OCI-LY1 (cell line): ENCODE data around the gene ZNF485.

Source experiments
- H2AFZ ChIP-seq: fragments of 200-600 bp; sonication (generic), shearing (Covaris generic); 2 replicates; pipeline ENCODE4 v1.6.0; 2014; ENCODE audit warnings: antibody characterized with exemption, mild to moderate bottlenecking, low read length
- H3F3A ChIP-seq: fragments of 200-600 bp; sonication (generic), shearing (Covaris generic); 2 replicates; pipeline ENCODE4 v1.6.0; 2014; ENCODE audit warnings: mild to moderate bottlenecking, antibody characterized with exemption, low read length, moderate library complexity; ENCODE audit not compliant: insufficient read depth
- H3K27ac ChIP-seq: fragments of 200-600 bp; sonication (generic); 2 replicates; pipeline ENCODE4 v1.5.1; 2014; ENCODE audit warnings: low read length, mixed run types, mild to moderate bottlenecking, low read depth; ENCODE audit not compliant: poor library complexity, severe bottlenecking
- H3K27me3 ChIP-seq: fragments of 200-600 bp; sonication (generic); 2 replicates; pipeline ENCODE4 v1.6.0; 2014; ENCODE audit warnings: antibody characterized with exemption, mild to moderate bottlenecking, low read length, moderate library complexity; ENCODE audit not compliant: insufficient read depth
- H3K36me3 ChIP-seq: fragments of 200-600 bp; sonication (generic); 2 replicates; pipeline ENCODE4 v1.6.1; 2014; ENCODE audit warnings: mild to moderate bottlenecking, antibody characterized with exemption, low read length, moderate library complexity, mixed read lengths; ENCODE audit not compliant: insufficient read depth
- H3K4me1 ChIP-seq: fragments of 200-600 bp; sonication (generic); 2 replicates; pipeline ENCODE4 v1.5.1; 2014; ENCODE audit warnings: mild to moderate bottlenecking, low read length, moderate library complexity; ENCODE audit not compliant: insufficient read depth, severe bottlenecking
- H3K4me2 ChIP-seq: fragments of 200-600 bp; sonication (generic), shearing (Covaris generic); 2 replicates; pipeline ENCODE4 v1.6.1; 2014; ENCODE audit warnings: low read length
- H3K4me3 ChIP-seq: fragments of 200-600 bp; sonication (generic); 2 replicates; pipeline ENCODE4 v1.5.1; 2014; ENCODE audit warnings: low read length, low read depth, mild to moderate bottlenecking, mixed read lengths; ENCODE audit not compliant: poor library complexity, severe bottlenecking
- H3K79me2 ChIP-seq: fragments of 200-600 bp; shearing (Covaris generic); 2 replicates; pipeline ENCODE4 v1.6.1; 2016; ENCODE audit warnings: mixed run types, low read length, mixed read lengths; ENCODE audit not compliant: insufficient read depth
- H3K9ac ChIP-seq: fragments of 200-600 bp; sonication (generic), shearing (Covaris generic); 2 replicates; pipeline ENCODE4 v1.6.1; 2014; ENCODE audit warnings: mild to moderate bottlenecking, low read length, mixed read lengths
- H3K9me2 ChIP-seq: fragments of 200-600 bp; sonication (generic), shearing (Covaris generic); 2 replicates; pipeline ENCODE4 v1.6.1; 2014; ENCODE audit warnings: low read depth, mild to moderate bottlenecking, low read length, mixed read lengths
- H3K9me3 ChIP-seq: fragments of 200-600 bp; shearing (Covaris generic); 2 replicates; pipeline ENCODE4 v1.6.1; 2014; ENCODE audit warnings: low read length, mixed read lengths
- H4K20me1 ChIP-seq: fragments of 200-600 bp; sonication (generic), shearing (Covaris generic); 2 replicates; pipeline ENCODE4 v1.6.0; 2016; ENCODE audit warnings: mild to moderate bottlenecking, low read length; ENCODE audit not compliant: insufficient read depth
- EZH2 ChIP-seq: fragments of 200-600 bp; sonication (generic), shearing (Covaris generic); IDR thresholded peaks from 2 replicates; pipeline ENCODE4 v1.8.0; 2017; ENCODE audit warnings: borderline replicate concordance, mixed run types, mild to moderate bottlenecking, antibody characterized with exemption, low read length, moderate library complexity, mixed read lengths
- TF ChIP-seq, protein P1 (sequence below): fragments of 200-600 bp; sonication (generic), shearing (Covaris generic); IDR thresholded peaks from 2 replicates; pipeline ENCODE4 v1.5.1; 2017; ENCODE audit warnings: mild to moderate bottlenecking, antibody characterized with exemption, low read length, moderate library complexity, mixed read lengths

The ZNF485 gene

GRCh38 chr10:43616697-43617370, 10.6 kb downstream of the ZNF485 start:
- Histone ChIP-seq H3K9me3 (peaks cover 54% of the 10 kb centered on the region), H3K4me1 (no peaks in the 10 kb centered on the region), H3K9ac (no peak overlapping the region), H3K79me2 (no peaks in the 10 kb centered on the region), H3K27ac (no peak overlapping the region), H2AFZ (no peak overlapping the region), H3K4me3 (no peak overlapping the region), H3F3A (no peaks in the 10 kb centered on the region; the same call in 1 of the 2 replicates), H4K20me1 (no peaks in the 10 kb centered on the region), H3K4me2 (no peak overlapping the region), H3K27me3 (no peaks in the 10 kb centered on the region), H3K36me3 (peaks cover 56% of the 10 kb centered on the region), H3K9me2 (no peaks in the 10 kb centered on the region)
- no peak for TF ChIP-seq EZH2
- TF ChIP-seq, protein P1, sequence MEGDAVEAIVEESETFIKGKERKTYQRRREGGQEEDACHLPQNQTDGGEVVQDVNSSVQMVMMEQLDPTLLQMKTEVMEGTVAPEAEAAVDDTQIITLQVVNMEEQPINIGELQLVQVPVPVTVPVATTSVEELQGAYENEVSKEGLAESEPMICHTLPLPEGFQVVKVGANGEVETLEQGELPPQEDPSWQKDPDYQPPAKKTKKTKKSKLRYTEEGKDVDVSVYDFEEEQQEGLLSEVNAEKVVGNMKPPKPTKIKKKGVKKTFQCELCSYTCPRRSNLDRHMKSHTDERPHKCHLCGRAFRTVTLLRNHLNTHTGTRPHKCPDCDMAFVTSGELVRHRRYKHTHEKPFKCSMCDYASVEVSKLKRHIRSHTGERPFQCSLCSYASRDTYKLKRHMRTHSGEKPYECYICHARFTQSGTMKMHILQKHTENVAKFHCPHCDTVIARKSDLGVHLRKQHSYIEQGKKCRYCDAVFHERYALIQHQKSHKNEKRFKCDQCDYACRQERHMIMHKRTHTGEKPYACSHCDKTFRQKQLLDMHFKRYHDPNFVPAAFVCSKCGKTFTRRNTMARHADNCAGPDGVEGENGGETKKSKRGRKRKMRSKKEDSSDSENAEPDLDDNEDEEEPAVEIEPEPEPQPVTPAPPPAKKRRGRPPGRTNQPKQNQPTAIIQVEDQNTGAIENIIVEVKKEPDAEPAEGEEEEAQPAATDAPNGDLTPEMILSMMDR: no peak

DNA sequence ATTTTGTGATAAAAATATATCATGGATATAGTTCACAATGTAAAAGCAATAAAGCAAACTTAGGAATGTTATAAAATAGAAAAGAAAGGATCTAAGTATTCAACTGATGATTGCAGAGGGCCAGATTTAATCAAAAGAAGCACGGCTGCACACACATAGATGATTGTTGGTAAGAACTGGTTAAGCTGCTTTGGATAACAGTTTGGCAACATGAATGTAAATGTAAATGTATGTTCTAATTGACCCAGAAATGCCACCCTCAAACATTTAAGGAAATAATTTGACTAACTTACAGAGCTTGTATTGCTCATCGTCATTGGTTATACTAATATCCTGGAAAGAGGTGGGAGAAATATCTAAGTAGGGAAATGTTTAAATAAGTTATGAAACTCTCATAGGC, 13.1 kb downstream of the ZNF485 start:
- Histone ChIP-seq H3K4me1 (no peaks in the 10 kb centered on the region), H3F3A (no peaks in the 10 kb centered on the region; the same call in 1 of the 2 replicates), H3K27ac (no peak overlapping the region), H3K4me2 (no peak overlapping the region), H4K20me1 (no peaks in the 10 kb centered on the region), H3K79me2 (no peaks in the 10 kb centered on the region), H3K9me3 (peaks cover 50% of the 10 kb centered on the region), H2AFZ (no peak overlapping the region), H3K36me3 (peaks cover 30% of the 10 kb centered on the region), H3K9ac (no peak overlapping the region), H3K4me3 (no peak overlapping the region), H3K9me2 (no peaks in the 10 kb centered on the region), H3K27me3 (no peaks in the 10 kb centered on the region)
- no peak for TF ChIP-seq EZH2
- TF ChIP-seq, protein P1: no peak

DNA sequence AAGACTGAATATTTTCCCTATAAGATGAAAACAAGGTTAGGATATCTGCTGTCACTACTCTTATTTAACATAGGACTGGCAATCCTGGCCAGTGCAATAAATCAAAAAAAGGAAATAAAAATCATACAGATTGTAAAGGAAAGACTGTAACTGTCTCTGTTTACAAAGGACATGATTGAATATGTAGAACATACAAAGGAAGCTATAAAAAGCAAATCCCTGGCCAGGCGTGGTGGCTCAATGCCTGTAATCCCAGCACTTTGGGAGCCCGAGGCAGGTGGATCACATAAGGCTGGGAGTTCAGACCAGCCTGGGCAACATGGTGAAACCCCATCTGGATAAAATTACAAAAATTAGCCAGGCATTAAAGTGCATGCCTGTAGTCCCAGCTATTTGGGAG, 15.8 kb downstream of the ZNF485 start:
- no peak overlapping the region for H3K4me2 ChIP-seq
- TF ChIP-seq EZH2: no peak
- TF ChIP-seq, protein P1: no peak

More for the DNA sequence above, 15.8 kb downstream of the ZNF485 start:
- Histone ChIP-seq H4K20me1 (no peaks in the 10 kb centered on the region), H3K9ac (no peak overlapping the region), H3K27ac (no peak overlapping the region), H3K9me2 (no peaks in the 10 kb centered on the region), H3K4me1 (no peaks in the 10 kb centered on the region), H2AFZ (no peak overlapping the region), H3K36me3 (peaks cover 5% of the 10 kb centered on the region), H3F3A (no peaks in the 10 kb centered on the region; the same call in 1 of the 2 replicates), H3K27me3 (no peaks in the 10 kb centered on the region), H3K79me2 (no peaks in the 10 kb centered on the region), H3K9me3 (peaks cover 36% of the 10 kb centered on the region; the same call in 1 of the 2 replicates), H3K4me3 (no peak overlapping the region)
